CD14-positive monocyte (primary cell): Measurements from ENCODE around the gene GRID2. TPM values are rescaled to one million over a fixed set of nuclear protein-coding genes. Genes with fewer than 3 reads are reported as not detected.

Source experiments
- DNase-seq, 3 donors: peaks; one replicate each; pipeline ENCODE4 v3.0.0-alpha.2; 2011 to 2022
- H2AFZ ChIP-seq: 2 replicates; pipeline ENCODE4 v1.6.0; 2012; ENCODE audit warnings: mild to moderate bottlenecking, low read depth, low read length, inconsistent platforms; ENCODE audit not compliant: insufficient read depth, poor library complexity, severe bottlenecking
- H3K27ac ChIP-seq, 2 donors: 1 replicate in 1 of 2; 2 replicates in 1 of 2; pipeline ENCODE4 v1.5.1; 2012 to 2013; ENCODE audit warnings: low read length in 2 of 2, control low read depth in 1 of 2, inconsistent platforms in 1 of 2, low read depth in 1 of 2, mild to moderate bottlenecking in 1 of 2
- H3K27me3 ChIP-seq, 2 donors: one replicate each; pipeline versions ENCODE4 v1.6.0 to v1.6.1; 2011 to 2013; ENCODE audit warnings: low read length in 2 of 2; ENCODE audit not compliant: control insufficient read depth in 2 of 2, insufficient read depth in 2 of 2
- H3K36me3 ChIP-seq, 2 donors: replicated peaks in 1 of 2; 1 replicate in 1 of 2; 2 replicates in 1 of 2; pipeline versions ENCODE4 v1.5.1 to v1.6.1; 2012 to 2013; ENCODE audit warnings: low read length in 2 of 2, control low read depth in 1 of 2, inconsistent platforms in 1 of 2, mild to moderate bottlenecking in 1 of 2; ENCODE audit not compliant: insufficient read depth in 2 of 2, control insufficient read depth in 1 of 2
- H3K4me1 ChIP-seq, 2 donors: 1 replicate in 1 of 2; 2 replicates in 1 of 2; pipeline versions ENCODE4 v1.5.1 to v1.6.1; 2012 to 2013; ENCODE audit warnings: low read length in 2 of 2, control low read depth in 1 of 2, inconsistent platforms in 1 of 2, mild to moderate bottlenecking in 1 of 2, moderate library complexity in 1 of 2; ENCODE audit not compliant: insufficient read depth in 2 of 2, control insufficient read depth in 1 of 2
- H3K4me2 ChIP-seq: replicated peaks from 2 replicates; pipeline ENCODE3; 2012; ENCODE audit warnings: low read length, moderate library complexity, mild to moderate bottlenecking; ENCODE audit not compliant: poor library complexity, severe bottlenecking; ENCODE audit errors: extremely low read depth
- H3K4me3 ChIP-seq, 3 experiments: fragments of 200-600 bp in 1 of 3; sonication (generic) in 1 of 3; replicated peaks in 1 of 3; 1 replicate in 2 of 3; 2 replicates in 1 of 3; pipeline ENCODE4 v1.5.1; 2011 to 2013; ENCODE audit warnings: low read length in 3 of 3, mild to moderate bottlenecking in 3 of 3, control low read depth in 2 of 3, low read depth in 2 of 3, inconsistent platforms in 1 of 3, moderate library complexity in 1 of 3
- H3K79me2 ChIP-seq: 2 replicates; pipeline ENCODE4 v1.6.0; 2012; ENCODE audit warnings: mild to moderate bottlenecking, control low read depth, inconsistent platforms, low read length, moderate library complexity; ENCODE audit not compliant: insufficient read depth
- H3K9ac ChIP-seq: 2 replicates; pipeline ENCODE4 v1.6.0; 2017; ENCODE audit warnings: low read length, mild to moderate bottlenecking; ENCODE audit not compliant: insufficient read depth, poor library complexity, severe bottlenecking
- H3K9me3 ChIP-seq, 2 donors: replicated peaks in 1 of 2; 1 replicate in 1 of 2; 2 replicates in 1 of 2; pipeline versions ENCODE4 v1.5.1 to v1.6.1; 2012 to 2013; ENCODE audit warnings: low read length in 2 of 2, control low read depth in 1 of 2; ENCODE audit not compliant: control insufficient read depth in 1 of 2, insufficient read depth in 1 of 2
- H4K20me1 ChIP-seq: 2 replicates; pipeline ENCODE4 v1.6.0; 2012; ENCODE audit warnings: mild to moderate bottlenecking, low read length, control low read depth, moderate library complexity; ENCODE audit not compliant: insufficient read depth
- H3K27ac Mint-ChIP-seq, 7 donors: one replicate each; pipeline ENCODE4 v1.8.0; 2020; ENCODE audit warnings: mild to moderate bottlenecking in 7 of 7, mixed read lengths in 7 of 7, moderate library complexity in 6 of 7, inconsistent platforms in 2 of 7
- H3K27me3 Mint-ChIP-seq, 3 donors: one replicate each; pipeline ENCODE4 v1.8.0; 2021 to 2022; ENCODE audit warnings: low read depth in 3 of 3, mild to moderate bottlenecking in 3 of 3, mixed read lengths in 3 of 3, moderate library complexity in 3 of 3, inconsistent platforms in 1 of 3
- H3K36me3 Mint-ChIP-seq, 2 donors: one replicate each; pipeline ENCODE4 v1.8.0; 2020; ENCODE audit warnings: mixed read lengths in 2 of 2, inconsistent platforms in 1 of 2, mild to moderate bottlenecking in 1 of 2
- H3K4me1 Mint-ChIP-seq: one replicate; pipeline ENCODE4 v1.8.0; 2020; ENCODE audit warnings: mild to moderate bottlenecking, mixed read lengths
- H3K4me3 Mint-ChIP-seq, 2 donors: one replicate each; pipeline ENCODE4 v1.8.0; 2020; ENCODE audit warnings: mild to moderate bottlenecking in 2 of 2, mixed read lengths in 2 of 2, moderate library complexity in 1 of 2
- H3K9me3 Mint-ChIP-seq, 7 donors: one replicate each; pipeline ENCODE4 v1.8.0; 2020 to 2022; ENCODE audit warnings: mixed read lengths in 7 of 7, mild to moderate bottlenecking in 6 of 7, moderate library complexity in 6 of 7, inconsistent platforms in 2 of 7
- WGBS: methylation state at CpG from one replicate; pipeline ENCODE4 v1.1.5; 2013; ENCODE audit warnings: missing lambda C conversion rate; ENCODE audit not compliant: insufficient coverage; 5-methylcytosine and 5-hydroxymethylcytosine counted together
- intact Hi-C, 2 donors: fragments of 100-400 bp; cut with micrococcal nuclease; formaldehyde crosslinking; loops; one replicate each; pipeline versions ENCODE4 v1.15.0 to v1.15.1; 2023
- polyA plus RNA-seq, 3 donors: library from polyadenylated mRNA; depleted of rRNA in 1 of 3; unstranded in 2 of 3; stranded (reverse) in 1 of 3; fragments of 300-500 nt in 2 of 3; fragments of >200 nt in 1 of 3; fragmentation: Illumina TruSeq in 2 of 3; gene quantifications; 1 replicate in 2 of 3; 2 replicates in 1 of 3; pipeline ENCODE4 v1.2.3, GENCODE V29; 2012 to 2021
- TF ChIP-seq, protein P1 (sequence below): fragments of 200-600 bp; IDR thresholded peaks from one replicate; pipeline ENCODE4 v1.8.0; 2022; ENCODE audit warnings: antibody characterized with exemption, mild to moderate bottlenecking

The GRID2 gene
- polyA plus RNA-seq, 3 donors: not detected

DNA sequence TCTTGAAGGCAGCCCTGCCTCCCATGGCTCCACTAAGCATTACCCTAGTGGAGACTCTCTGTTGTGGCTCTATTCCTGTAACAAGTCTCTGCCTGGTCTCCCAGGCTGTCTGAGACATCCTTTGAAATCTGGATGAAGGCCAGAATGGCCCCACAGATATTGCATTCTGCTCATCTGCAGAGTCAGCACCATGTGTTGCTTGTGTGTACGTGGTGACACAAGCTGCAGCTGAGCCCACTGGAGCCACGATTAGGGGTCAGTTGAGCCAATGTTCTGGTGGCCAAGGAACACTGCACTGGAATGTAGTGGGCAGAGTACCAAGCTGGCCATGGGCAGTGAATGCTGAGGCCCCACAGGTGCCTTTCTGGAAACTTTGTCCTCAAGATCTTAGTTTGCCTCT is 29.2 kb downstream of the GRID2 start:
- Histone ChIP-seq H2AFZ (no peak overlapping the region), H3K4me2 (no peak overlapping the region), H4K20me1 (no peaks in the 10 kb centered on the region), H3K4me3 (no peak overlapping the region), H3K27ac (no peak overlapping the region), H3K9ac (no peak overlapping the region), H3K9me3 (peaks cover 0 to 3% of the 10 kb centered on the region in 2 donors), H3K79me2 (no peaks in the 10 kb centered on the region), H3K36me3 (no peaks in the 10 kb centered on the region), H3K4me1 (no peaks in the 10 kb centered on the region), H3K27me3 (no peaks in the 10 kb centered on the region)
- no peaks in the 10 kb centered on the region for H3K4me1 Mint-ChIP-seq
- H3K27me3 Mint-ChIP-seq: peaks cover 0 to 2% (median 0%) of the 10 kb centered on the region in 3 donors
- TF ChIP-seq, protein P1, sequence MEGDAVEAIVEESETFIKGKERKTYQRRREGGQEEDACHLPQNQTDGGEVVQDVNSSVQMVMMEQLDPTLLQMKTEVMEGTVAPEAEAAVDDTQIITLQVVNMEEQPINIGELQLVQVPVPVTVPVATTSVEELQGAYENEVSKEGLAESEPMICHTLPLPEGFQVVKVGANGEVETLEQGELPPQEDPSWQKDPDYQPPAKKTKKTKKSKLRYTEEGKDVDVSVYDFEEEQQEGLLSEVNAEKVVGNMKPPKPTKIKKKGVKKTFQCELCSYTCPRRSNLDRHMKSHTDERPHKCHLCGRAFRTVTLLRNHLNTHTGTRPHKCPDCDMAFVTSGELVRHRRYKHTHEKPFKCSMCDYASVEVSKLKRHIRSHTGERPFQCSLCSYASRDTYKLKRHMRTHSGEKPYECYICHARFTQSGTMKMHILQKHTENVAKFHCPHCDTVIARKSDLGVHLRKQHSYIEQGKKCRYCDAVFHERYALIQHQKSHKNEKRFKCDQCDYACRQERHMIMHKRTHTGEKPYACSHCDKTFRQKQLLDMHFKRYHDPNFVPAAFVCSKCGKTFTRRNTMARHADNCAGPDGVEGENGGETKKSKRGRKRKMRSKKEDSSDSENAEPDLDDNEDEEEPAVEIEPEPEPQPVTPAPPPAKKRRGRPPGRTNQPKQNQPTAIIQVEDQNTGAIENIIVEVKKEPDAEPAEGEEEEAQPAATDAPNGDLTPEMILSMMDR: no peak
- H3K36me3 Mint-ChIP-seq: no peaks in the 10 kb centered on the region
- WGBS: 94% methylated on average over 2 of the region's 2 CpGs
- H3K4me3 Mint-ChIP-seq: no peak overlapping the region
- DNase-seq: no peak
- no peak overlapping the region for H3K27ac Mint-ChIP-seq
- peaks cover 0 to 5% (median 0%) of the 10 kb centered on the region in 7 donors for H3K9me3 Mint-ChIP-seq
- intact Hi-C loops: no loop called here

DNA sequence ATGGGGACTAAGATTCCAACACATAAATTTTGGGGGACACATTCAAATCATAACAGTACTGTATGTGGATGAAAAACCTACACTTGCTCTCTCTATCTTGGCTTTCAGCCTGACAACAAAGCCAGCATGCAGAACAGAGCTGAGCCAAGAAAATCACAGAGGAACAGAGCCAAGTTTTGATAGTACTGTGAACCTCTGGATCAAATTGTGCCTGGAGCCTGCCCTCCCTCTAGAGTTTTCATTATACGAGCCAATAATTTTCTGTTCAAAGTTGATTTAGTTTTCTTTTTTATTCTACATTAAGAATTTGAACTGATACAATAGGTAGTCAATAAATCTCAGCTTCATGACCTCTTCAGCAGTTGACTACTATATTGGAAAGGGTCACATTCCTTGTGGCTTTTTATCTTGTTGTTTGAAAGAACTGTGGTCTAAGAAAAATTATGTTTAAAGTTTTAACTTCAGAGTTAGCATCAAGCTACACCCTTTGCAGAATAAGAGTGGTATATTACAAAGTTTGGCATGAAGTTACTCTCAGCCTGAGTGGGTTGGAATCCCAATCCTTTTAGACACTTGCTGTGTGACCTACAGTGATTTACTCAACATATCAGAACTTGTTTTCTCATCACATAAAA is 31.1 kb downstream of the GRID2 start:
- intact Hi-C loops: no loop called here
- TF ChIP-seq, protein P1: no peak
- Histone ChIP-seq H3K4me2 (no peak overlapping the region), H3K27ac (no peak overlapping the region), H2AFZ (no peak overlapping the region), H3K36me3 (no peaks in the 10 kb centered on the region), H3K9me3 (peaks cover 0 to 3% of the 10 kb centered on the region in 2 donors), H4K20me1 (no peaks in the 10 kb centered on the region), H3K4me1 (no peaks in the 10 kb centered on the region), H3K79me2 (no peaks in the 10 kb centered on the region), H3K4me3 (no peak overlapping the region), H3K27me3 (no peaks in the 10 kb centered on the region), H3K9ac (no peak overlapping the region)
- Mint-ChIP-seq H3K4me3 (no peak overlapping the region), H3K27ac (no peak overlapping the region), H3K36me3 (no peaks in the 10 kb centered on the region), H3K27me3 (peaks cover 0 to 2% (median 0%) of the 10 kb centered on the region in 3 donors), H3K4me1 (no peaks in the 10 kb centered on the region), H3K9me3 (peaks cover 0 to 5% (median 0%) of the 10 kb centered on the region in 7 donors)
- no CpG with 5 or more reads among the region's 1 CpG for WGBS
- no peak for DNase-seq
